Activated T-cell treated with anti-CD3 and anti-CD28 coated beads, Interleukin-2, amount 50 U/mL, for 72 hours (primary cell): Measurements from ENCODE around the gene PSMA8. TPM values are rescaled to one million over a fixed set of nuclear protein-coding genes. Genes with fewer than 3 reads are reported as not detected.

Source experiments
- ATAC-seq, 2 donors: fragments of 150-1000 bp; cut with Tn5 transposase; replicated peaks in 1 of 2; 2 replicates each; pipeline ENCODE4 v1.10.0; 2021; ENCODE audit warnings: moderate library complexity in 2 of 2, mild to moderate bottlenecking in 1 of 2
- DNase-seq, 2 donors: peaks; one replicate each; pipeline ENCODE4 v3.0.0; 2021 to 2022; ENCODE audit warnings: mixed read lengths in 1 of 2
- H3K27ac Mint-ChIP-seq: one replicate; pipeline ENCODE4 v1.8.0; 2022; ENCODE audit warnings: mild to moderate bottlenecking, moderate library complexity, mixed read lengths
- H3K27me3 Mint-ChIP-seq: one replicate; pipeline ENCODE4 v1.8.0; 2022; ENCODE audit warnings: low read depth, mixed read lengths
- H3K36me3 Mint-ChIP-seq, 2 donors: one replicate each; pipeline ENCODE4 v1.8.0; 2022; ENCODE audit warnings: mixed read lengths in 2 of 2, mild to moderate bottlenecking in 1 of 2; ENCODE audit not compliant: insufficient read depth in 2 of 2
- H3K4me1 Mint-ChIP-seq: one replicate; pipeline ENCODE4 v1.8.0; 2022; ENCODE audit warnings: low read depth, mixed read lengths
- H3K4me3 Mint-ChIP-seq, 2 donors: one replicate each; pipeline ENCODE4 v1.8.0; 2022; ENCODE audit warnings: mild to moderate bottlenecking in 2 of 2, mixed read lengths in 2 of 2, moderate library complexity in 2 of 2
- H3K9me3 Mint-ChIP-seq, 2 donors: one replicate each; pipeline ENCODE4 v1.8.0; 2022; ENCODE audit warnings: mixed read lengths in 2 of 2
- total RNA-seq, 2 donors: library from RNA; stranded (reverse); gene quantifications; one replicate each; pipeline ENCODE4 v1.2.3, GENCODE V29; 2022

Gene PSMA8
- 1 to 10 TPM in 1 of 2 donors, under 1 TPM in 1; 0.81 to 1.9 TPM for total RNA-seq

- no peaks in the 10 kb centered on the region for H3K4me1 Mint-ChIP-seq
These were observed at the start of gene PSMA8 for GRCh38 chr18:26133652-26134051. TSS of gene PSMA8 (plus strand) at chr18:26133869. CDS start at chr18:26133966, 97 bp downstream.

DNA sequence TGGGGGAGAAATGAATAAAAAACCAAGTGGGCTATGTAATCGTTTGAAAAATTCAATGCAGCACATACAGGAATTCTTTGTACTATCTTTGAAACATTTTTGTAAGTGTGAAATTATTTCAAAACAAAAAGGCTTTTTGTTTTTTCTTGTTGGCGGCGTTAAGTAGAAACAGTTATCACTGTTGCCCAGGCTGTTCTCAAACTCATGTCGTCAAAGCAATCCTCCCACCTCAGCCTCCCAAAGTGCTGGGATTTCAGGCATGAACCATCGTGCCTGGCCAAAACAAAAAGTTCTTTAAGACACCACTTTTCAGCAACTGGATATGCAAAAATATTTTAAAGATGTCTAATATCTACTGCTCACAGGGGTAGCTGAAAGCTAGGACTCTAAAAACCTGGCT, 48.6 kb upstream of the PSMA8 start:
- Mint-ChIP-seq H3K36me3 (peaks cover 0 to 18% of the 10 kb centered on the region in 2 donors), H3K9me3 (no peaks in the 10 kb centered on the region), H3K4me1 (peaks cover 27% of the 10 kb centered on the region), H3K27me3 (no peaks in the 10 kb centered on the region), H3K4me3 (no peak overlapping the region), H3K27ac (no peak overlapping the region)
- ATAC-seq (no peak), DNase-seq (no peak)

More at GRCh38 chr18:26133652-26134051, at the start of gene PSMA8:
- H3K27me3 Mint-ChIP-seq = no peaks in the 10 kb centered on the region
- peak within 1 kb of the TSS; percentile 57 for H3K27ac Mint-ChIP-seq
- DNase-seq = peak; percentile 39 to 69
- peak within 1 kb of the TSS; percentile 60 to 78 for H3K4me3 Mint-ChIP-seq
- ATAC-seq = peak; percentile 84 to 92
- no peaks in the 10 kb centered on the region for H3K36me3 Mint-ChIP-seq
- H3K9me3 Mint-ChIP-seq = no peaks in the 10 kb centered on the region

DNA sequence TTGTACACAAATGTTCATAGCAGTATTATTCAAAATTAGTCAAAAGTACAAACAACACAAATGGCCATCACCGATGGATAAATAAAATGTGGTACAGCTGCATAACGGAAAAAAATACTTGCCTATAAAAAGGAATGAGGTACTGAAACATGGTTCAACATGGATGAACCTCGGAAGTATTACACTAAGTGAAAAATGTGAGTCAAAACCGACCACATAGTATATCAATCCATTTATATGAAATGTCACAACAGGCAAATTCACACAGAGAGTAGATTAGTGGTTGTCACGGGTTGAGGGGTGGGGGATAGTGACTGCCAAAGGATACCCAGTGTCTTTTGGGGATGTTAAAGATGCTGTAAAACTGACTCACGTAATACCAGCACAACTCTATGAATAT, 46.7 kb upstream of the PSMA8 start:
- Mint-ChIP-seq H3K4me1 (peaks cover 36% of the 10 kb centered on the region), H3K27me3 (no peaks in the 10 kb centered on the region), H3K36me3 (peaks cover 0 to 15% of the 10 kb centered on the region in 2 donors), H3K4me3 (peak overlapping the region in 1 of 2 donors; percentile 37), H3K27ac (no peak overlapping the region), H3K9me3 (no peaks in the 10 kb centered on the region)
- no peak for ATAC-seq
- DNase-seq = no peak

DNA sequence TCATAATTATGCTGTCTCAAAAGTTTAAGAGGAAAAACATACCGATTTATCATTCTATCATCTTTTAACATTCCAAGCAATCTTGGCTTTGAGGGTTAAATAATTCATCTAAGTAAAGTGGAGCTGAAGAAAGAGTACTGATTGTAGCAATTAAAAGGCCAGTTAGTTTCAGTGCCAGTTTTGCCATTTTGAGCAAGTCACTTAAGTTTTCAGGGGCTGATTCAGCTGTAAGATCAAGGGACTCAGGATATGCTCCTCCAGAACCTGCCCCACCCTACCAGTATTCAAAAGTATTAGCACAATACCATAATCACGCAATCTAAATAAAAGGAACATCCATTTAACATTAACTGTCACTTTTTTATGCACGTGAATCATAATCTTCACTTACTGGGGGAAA, 45.2 kb upstream of the PSMA8 start:
- Mint-ChIP-seq H3K27ac (peak overlapping the region; percentile 85), H3K27me3 (no peaks in the 10 kb centered on the region), H3K36me3 (peaks cover 0 to 15% of the 10 kb centered on the region in 2 donors), H3K4me1 (peaks cover 45% of the 10 kb centered on the region), H3K4me3 (peak overlapping the region; percentile 94 to 96), H3K9me3 (no peaks in the 10 kb centered on the region)
- ATAC-seq (no peak), DNase-seq (no peak)

DNA sequence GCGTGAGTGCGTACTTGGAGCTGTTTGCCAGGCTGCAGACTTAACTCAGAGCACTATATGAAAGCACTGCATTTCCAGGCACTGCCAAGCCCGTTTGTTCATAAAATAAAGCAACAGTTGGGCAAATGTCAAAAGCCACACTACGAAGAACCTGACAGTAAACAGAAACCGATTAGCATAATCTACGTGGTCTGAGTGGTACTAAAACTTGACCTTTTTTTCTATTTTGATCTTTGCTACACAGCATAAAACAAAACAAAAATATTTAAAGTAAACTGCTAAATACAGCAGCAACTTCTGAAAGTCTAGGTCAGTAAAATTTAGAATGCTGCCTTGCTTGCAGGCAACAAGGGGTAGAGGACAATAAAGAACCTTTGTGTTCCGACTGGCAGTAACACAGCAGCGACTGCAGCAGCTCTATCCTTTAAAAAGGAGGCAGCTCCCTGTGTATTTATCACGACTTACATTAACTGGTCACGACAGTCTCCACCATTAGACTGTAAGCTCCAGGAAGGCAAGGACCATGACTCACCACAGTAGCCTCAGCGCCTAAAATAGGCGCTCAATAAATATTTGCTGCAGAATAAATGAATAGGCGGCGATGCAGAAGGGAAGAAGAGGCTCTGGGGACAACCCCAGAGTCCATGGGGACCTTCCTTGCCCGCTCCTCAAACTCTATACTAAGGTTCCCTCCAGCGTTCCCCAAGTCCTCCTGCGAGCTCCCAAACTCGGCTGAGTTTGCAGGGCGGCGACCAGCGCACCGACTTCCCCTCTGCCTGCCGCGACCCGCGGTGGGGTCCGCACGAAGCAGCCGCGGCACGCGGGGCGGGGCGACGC, 44.2 kb upstream of the PSMA8 start:
- peak overlapping the region; percentile 85 for H3K27ac Mint-ChIP-seq
- no peaks in the 10 kb centered on the region for H3K27me3 Mint-ChIP-seq
- ATAC-seq (peak; percentile 0 to 1), DNase-seq (peak; percentile 8 to 17)
- H3K4me3 Mint-ChIP-seq = peak overlapping the region; percentile 94 to 96
- H3K4me1 Mint-ChIP-seq = peaks cover 45% of the 10 kb centered on the region
- H3K36me3 Mint-ChIP-seq = peaks cover 0 to 11% of the 10 kb centered on the region in 2 donors
- H3K9me3 Mint-ChIP-seq = no peaks in the 10 kb centered on the region

GRCh38 chr18:26090130-26091046, 43.3 kb upstream of the PSMA8 start, which contains the start of gene SS18:
TSS of gene SS18 (minus strand) at chr18:26090613. CDS start at chr18:26090569, 44 bp downstream.
- H3K4me1 Mint-ChIP-seq = peaks cover 45% of the 10 kb centered on the region
- no peaks in the 10 kb centered on the region for H3K27me3 Mint-ChIP-seq
- peak; percentile 85 to 90 for ATAC-seq

GRCh38 chr18:26091047-26091630, 42.5 kb upstream of the PSMA8 start:
- ATAC-seq = peak; percentile 43 to 50

More at GRCh38 chr18:26090130-26091046, 43.3 kb upstream of the PSMA8 start, which contains the start of gene SS18:
- peaks cover 0 to 7% of the 10 kb centered on the region in 2 donors for H3K36me3 Mint-ChIP-seq
- peak; percentile 93 to 95 for DNase-seq
- peak within 1 kb of the TSS; percentile 97 for H3K27ac Mint-ChIP-seq
- H3K9me3 Mint-ChIP-seq = no peaks in the 10 kb centered on the region
- peak within 1 kb of the TSS; percentile 94 to 96 for H3K4me3 Mint-ChIP-seq

GRCh38 chr18:26096852-26097251, 36.8 kb upstream of the PSMA8 start:
- Mint-ChIP-seq H3K9me3 (peaks cover 1 to 2% of the 10 kb centered on the region in 2 donors), H3K36me3 (no peaks in the 10 kb centered on the region), H3K4me3 (no peak overlapping the region), H3K4me1 (peaks cover 9% of the 10 kb centered on the region), H3K27me3 (no peaks in the 10 kb centered on the region), H3K27ac (no peak overlapping the region)
- no peak for DNase-seq
- ATAC-seq = no peak

More at GRCh38 chr18:26091047-26091630, 42.5 kb upstream of the PSMA8 start:
- peaks cover 45% of the 10 kb centered on the region for H3K4me1 Mint-ChIP-seq
- no peaks in the 10 kb centered on the region for H3K9me3 Mint-ChIP-seq
- peak overlapping the region; percentile 94 to 96 for H3K4me3 Mint-ChIP-seq
- no peak for DNase-seq
- peak overlapping the region; percentile 97 for H3K27ac Mint-ChIP-seq
- H3K36me3 Mint-ChIP-seq = peaks cover 0 to 6% of the 10 kb centered on the region in 2 donors
- no peaks in the 10 kb centered on the region for H3K27me3 Mint-ChIP-seq

- no peak for ATAC-seq
- peaks cover 4% of the 10 kb centered on the region for H3K4me1 Mint-ChIP-seq
- H3K27me3 Mint-ChIP-seq = no peaks in the 10 kb centered on the region
- no peak overlapping the region for H3K4me3 Mint-ChIP-seq
- no peaks in the 10 kb centered on the region for H3K36me3 Mint-ChIP-seq
- DNase-seq = no peak
- H3K27ac Mint-ChIP-seq = no peak overlapping the region
- H3K9me3 Mint-ChIP-seq = peaks cover 1 to 2% of the 10 kb centered on the region in 2 donors
These were observed 36.1 kb upstream of the PSMA8 start for GRCh38 chr18:26097563-26097962.

DNA sequence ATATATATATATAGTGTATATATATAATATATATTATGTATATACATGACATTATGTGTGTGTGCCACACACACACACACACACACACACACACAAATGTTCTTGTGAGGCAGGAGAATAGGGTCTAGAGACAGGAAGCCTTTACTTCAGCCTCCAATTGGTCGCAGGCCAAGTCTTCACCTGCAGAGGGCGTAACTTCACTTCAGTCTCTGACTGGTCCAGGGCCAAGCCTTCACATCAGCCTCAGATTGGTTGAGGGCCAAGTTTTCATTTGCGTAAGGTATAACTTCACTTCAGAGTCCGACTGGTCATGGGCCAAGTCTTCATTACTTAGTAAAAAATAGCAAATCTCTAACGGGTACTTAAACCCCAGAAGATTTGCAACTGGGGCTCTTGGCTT, 30.1 kb upstream of the PSMA8 start:
- Mint-ChIP-seq H3K9me3 (peaks cover 1 to 2% of the 10 kb centered on the region in 2 donors), H3K4me1 (no peaks in the 10 kb centered on the region), H3K27me3 (no peaks in the 10 kb centered on the region), H3K36me3 (peaks cover 0 to 1% of the 10 kb centered on the region in 2 donors), H3K27ac (no peak overlapping the region), H3K4me3 (no peak overlapping the region)
- DNase-seq = peak; percentile 57 to 60
- ATAC-seq = peak; percentile 60 to 64

DNA sequence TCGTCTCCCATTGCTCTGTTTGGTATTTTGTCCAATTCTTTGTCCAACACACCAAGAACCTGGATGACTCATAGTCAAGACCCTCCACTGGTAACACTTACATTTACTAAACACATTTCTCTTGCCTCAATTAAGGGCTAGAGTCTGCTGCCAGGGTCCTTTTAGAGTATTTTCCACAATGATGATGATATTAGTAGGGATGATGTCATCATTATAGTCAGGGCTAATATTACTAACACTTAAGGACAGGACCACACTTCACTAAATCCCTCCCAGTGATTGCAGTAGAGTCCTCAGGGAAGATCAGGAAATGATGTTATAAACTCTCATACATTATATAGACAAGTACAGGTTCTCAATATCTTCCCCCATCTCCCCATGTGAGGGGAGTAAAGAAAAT, 29.6 kb upstream of the PSMA8 start:
- ATAC-seq (no peak), DNase-seq (no peak)
- H3K27me3 Mint-ChIP-seq = no peaks in the 10 kb centered on the region
- peaks cover 1 to 2% of the 10 kb centered on the region in 2 donors for H3K9me3 Mint-ChIP-seq
- no peak overlapping the region for H3K27ac Mint-ChIP-seq
- no peak overlapping the region for H3K4me3 Mint-ChIP-seq
- H3K4me1 Mint-ChIP-seq = no peaks in the 10 kb centered on the region
- H3K36me3 Mint-ChIP-seq = peaks cover 0 to 1% of the 10 kb centered on the region in 2 donors

DNA sequence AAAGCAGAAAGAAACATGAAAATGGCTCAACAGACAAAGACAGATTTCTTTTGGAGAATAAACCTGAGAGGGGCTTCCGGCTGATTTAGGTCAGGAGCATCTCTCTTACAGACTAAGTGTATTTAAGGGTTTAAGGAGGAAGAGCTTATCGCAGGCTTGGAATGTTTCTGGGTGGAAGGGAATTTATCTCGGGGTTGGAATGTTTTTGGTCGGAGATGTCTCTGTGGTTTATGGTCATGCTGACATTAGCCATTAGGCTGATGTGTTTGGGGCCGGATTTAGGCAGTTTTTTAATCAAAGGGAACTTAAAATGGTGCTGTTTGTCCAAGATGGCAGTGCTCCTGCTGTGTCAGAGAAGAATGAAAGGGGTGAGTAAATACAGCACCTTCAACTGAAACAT, 14.4 kb upstream of the PSMA8 start:
- no peak for ATAC-seq
- H3K4me1 Mint-ChIP-seq = no peaks in the 10 kb centered on the region
- H3K27ac Mint-ChIP-seq = no peak overlapping the region

More for the DNA sequence above, 14.4 kb upstream of the PSMA8 start:
- H3K9me3 Mint-ChIP-seq = peaks cover 2 to 4% of the 10 kb centered on the region in 2 donors
- DNase-seq = no peak
- H3K36me3 Mint-ChIP-seq = peaks cover 2 to 8% of the 10 kb centered on the region in 2 donors
- H3K27me3 Mint-ChIP-seq = no peaks in the 10 kb centered on the region
- H3K4me3 Mint-ChIP-seq = no peak overlapping the region
